Left kidney (tissue), 2 donors: ENCODE data around the gene PTPN14. TPM values are rescaled to one million over a fixed set of nuclear protein-coding genes. Genes with fewer than 3 reads are reported as not detected.
"Not testable (repeated sequence)": the region's sequence is repeated elsewhere in the genome, so short reads cannot be mapped to it uniquely, and the experiment has no call there.

ENCODE experiments used
- DNase-seq: peaks from one replicate; pipeline ENCODE4 v3.0.0-alpha.2; 2013
- polyA plus RNA-seq: library from polyadenylated mRNA; unstranded; fragments of 120-200 nt; gene quantifications from one replicate; pipeline ENCODE4 v1.2.1, GENCODE V29; 2013; ENCODE audit not compliant: insufficient read length

PTPN14 gene
- polyA plus RNA-seq, 1 donor = 44.4 TPM

GRCh38 chr1:214511639-214511998 lies 39.8 kb downstream of the PTPN14 start:
- DNase-seq = no peak

- DNase-seq = no peak
Measured at GRCh38 chr1:214510914-214511638, 40.3 kb downstream of the PTPN14 start.

- DNase-seq = no peak
Measured at GRCh38 chr1:214510477-214510876, 40.9 kb downstream of the PTPN14 start.

- DNase-seq = not testable (repeated sequence)
Measured at GRCh38 chr1:214509622-214510021, 41.8 kb downstream of the PTPN14 start.

GRCh38 chr1:214506972-214507431 lies 44.4 kb downstream of the PTPN14 start:
- DNase-seq = no peak

GRCh38 chr1:214505134-214505533 lies 46.3 kb downstream of the PTPN14 start:
- DNase-seq = no peak

- no peak for DNase-seq
Measured at GRCh38 chr1:214504330-214504729, 47.1 kb downstream of the PTPN14 start.

GRCh38 chr1:214503553-214503952 lies 47.8 kb downstream of the PTPN14 start:
- no peak for DNase-seq

- no peak for DNase-seq
Measured at GRCh38 chr1:214500340-214501055, 50.9 kb downstream of the PTPN14 start.

- DNase-seq = no peak
Measured at GRCh38 chr1:214499732-214500131, 51.7 kb downstream of the PTPN14 start.

GRCh38 chr1:214498021-214498420 lies 53.4 kb downstream of the PTPN14 start:
- DNase-seq = no peak

- no peak for DNase-seq
Measured at GRCh38 chr1:214496126-214496525, 55.3 kb downstream of the PTPN14 start.

GRCh38 chr1:214494706-214495105 lies 56.7 kb downstream of the PTPN14 start:
- no peak for DNase-seq

GRCh38 chr1:214494179-214494578 lies 57.2 kb downstream of the PTPN14 start:
- DNase-seq = not testable (repeated sequence)

GRCh38 chr1:214493126-214493796 lies 58.1 kb downstream of the PTPN14 start:
- DNase-seq = no peak

GRCh38 chr1:214492401-214493075 lies 58.9 kb downstream of the PTPN14 start:
- DNase-seq = no peak

GRCh38 chr1:214491468-214492146 lies 59.8 kb downstream of the PTPN14 start:
- no peak for DNase-seq

- DNase-seq = no peak
Measured at GRCh38 chr1:214485151-214485550, 66.3 kb downstream of the PTPN14 start.

- not testable (repeated sequence) for DNase-seq
Measured at GRCh38 chr1:214483180-214483579, 68.2 kb downstream of the PTPN14 start.

GRCh38 chr1:214481983-214482634 lies 69.3 kb downstream of the PTPN14 start:
- DNase-seq = not testable (repeated sequence)
